Progenitor cell of endocrine pancreas (in vitro differentiated cells): ENCODE data around the gene PODXL. TPM values are rescaled to one million over a fixed set of nuclear protein-coding genes. Genes with fewer than 3 reads are reported as not detected.
"Not testable (repeated sequence)": the region's sequence is repeated elsewhere in the genome, so short reads cannot be mapped to it uniquely, and the experiment has no call there.

ENCODE experiments used
- DNase-seq: peaks from one replicate; pipeline ENCODE4 v3.0.0; 2021; ENCODE audit warnings: low spot score; ENCODE audit not compliant: unreplicated experiment
- H3K27ac Mint-ChIP-seq: 2 replicates; pipeline ENCODE4 v1.8.0; 2021; ENCODE audit warnings: mild to moderate bottlenecking, moderate library complexity, mixed read lengths
- H3K27me3 Mint-ChIP-seq: 2 replicates; pipeline ENCODE4 v1.8.0; 2021; ENCODE audit warnings: mixed read lengths
- H3K36me3 Mint-ChIP-seq: 2 replicates; pipeline ENCODE4 v1.8.0; 2022; ENCODE audit warnings: mixed read lengths; ENCODE audit not compliant: insufficient read depth
- H3K4me1 Mint-ChIP-seq: 2 replicates; pipeline ENCODE4 v1.8.0; 2021; ENCODE audit warnings: low read depth, mixed read lengths
- H3K4me3 Mint-ChIP-seq: 2 replicates; pipeline ENCODE4 v1.8.0; 2021; ENCODE audit warnings: low read depth, mild to moderate bottlenecking, moderate library complexity, mixed read lengths
- H3K9me3 Mint-ChIP-seq: 2 replicates; pipeline ENCODE4 v1.8.0; 2021; ENCODE audit warnings: low read depth, mixed read lengths
- CTCF ChIP-seq: fragments of 200-600 bp; sonication (generic); IDR thresholded peaks from one replicate; pipeline ENCODE4 v1.5.0; 2021; ENCODE audit warnings: antibody characterized with exemption, mild to moderate bottlenecking; ENCODE audit not compliant: unreplicated experiment
- total RNA-seq: library from RNA; stranded (reverse); gene quantifications from 2 replicates; pipeline ENCODE4 v1.2.1, GENCODE V29; 2021

PODXL gene
- total RNA-seq, 1 donor from 2014 or later = 21.2 TPM

GRCh38 chr7:131505636-131506557, 50.5 kb downstream of the PODXL start:
- Mint-ChIP-seq H3K4me3 (no peak overlapping the region), H3K36me3 (peaks cover 2% of the 10 kb centered on the region), H3K4me1 (peaks cover 3% of the 10 kb centered on the region), H3K27me3 (no peaks in the 10 kb centered on the region), H3K9me3 (no peaks in the 10 kb centered on the region), H3K27ac (no peak overlapping the region)
- no peak for TF ChIP-seq CTCF
- DNase-seq = no peak

GRCh38 chr7:131505037-131505620, 51.3 kb downstream of the PODXL start:
- H3K9me3 Mint-ChIP-seq, H3K36me3 Mint-ChIP-seq, H3K4me1 Mint-ChIP-seq, H3K27me3 Mint-ChIP-seq, H3K27ac Mint-ChIP-seq, H3K4me3 Mint-ChIP-seq, DNase-seq: not testable (repeated sequence)

- no peak overlapping the region for H3K27ac Mint-ChIP-seq
- no peaks in the 10 kb centered on the region for H3K9me3 Mint-ChIP-seq
- peaks cover 3% of the 10 kb centered on the region for H3K4me1 Mint-ChIP-seq
Observed at GRCh38 chr7:131504157-131504899, 52.1 kb downstream of the PODXL start.

GRCh38 chr7:131503639-131504038, 52.8 kb downstream of the PODXL start:
- Mint-ChIP-seq H3K4me1 (peaks cover 3% of the 10 kb centered on the region), H3K36me3 (no peaks in the 10 kb centered on the region), H3K4me3 (no peak overlapping the region), H3K9me3 (no peaks in the 10 kb centered on the region), H3K27ac (peak overlapping the region; percentile 67), H3K27me3 (no peaks in the 10 kb centered on the region)
- DNase-seq = no peak
- no peak for TF ChIP-seq CTCF

More at GRCh38 chr7:131504157-131504899, 52.1 kb downstream of the PODXL start:
- TF ChIP-seq CTCF = no peak
- H3K36me3 Mint-ChIP-seq = peaks cover 2% of the 10 kb centered on the region
- H3K27me3 Mint-ChIP-seq = no peaks in the 10 kb centered on the region
- H3K4me3 Mint-ChIP-seq = no peak overlapping the region
- no peak for DNase-seq

GRCh38 chr7:131502810-131503508, 53.5 kb downstream of the PODXL start:
- Mint-ChIP-seq H3K27ac (no peak overlapping the region), H3K4me1 (peaks cover 3% of the 10 kb centered on the region), H3K27me3 (no peaks in the 10 kb centered on the region), H3K4me3 (no peak overlapping the region), H3K9me3 (no peaks in the 10 kb centered on the region), H3K36me3 (no peaks in the 10 kb centered on the region)
- TF ChIP-seq CTCF = no peak
- no peak for DNase-seq
